K562 (cell line): ENCODE results near the gene DNAI1. TPM values are rescaled to one million over a fixed set of nuclear protein-coding genes. Genes with fewer than 3 reads are reported as not detected.

Experiments used
- ARID2 ChIP-seq: fragments of 450-650 bp; IDR thresholded peaks from 2 replicates; pipeline ENCODE4 v1.6.1; 2017; ENCODE audit warnings: antibody characterized with exemption, mild to moderate bottlenecking
- CBFA2T2 ChIP-seq: fragments of 450-650 bp; conservative IDR thresholded peaks from 2 replicates; pipeline ENCODE4 v1.6.1; 2017; ENCODE audit warnings: mild to moderate bottlenecking
- GABPB2 ChIP-seq: fragments of 250-450 bp; sonication (Bioruptor Pico); conservative IDR thresholded peaks from 2 replicates; pipeline ENCODE4 v1.5.1; 2021; ENCODE audit warnings: mild to moderate bottlenecking
- HMG20A ChIP-seq: fragments of 450-650 bp; formaldehyde crosslinking; conservative IDR thresholded peaks from 2 replicates; pipeline ENCODE4 v1.4.0; 2020; ENCODE audit warnings: mild to moderate bottlenecking, mixed read lengths
- NFE2L1 ChIP-seq: fragments of 450-650 bp; IDR thresholded peaks from 2 replicates; pipeline ENCODE4 v1.6.1; 2016; ENCODE audit warnings: missing genetic modification characterization, low read depth, mild to moderate bottlenecking, missing compliant biosample characterization, moderate library complexity, borderline replicate concordance
- RAD21 ChIP-seq, 2 experiments: fragments of 250-450 bp in 1 of 2; fragments of 450-650 bp in 1 of 2; sonication (Bioruptor Pico) in 1 of 2; formaldehyde crosslinking in 1 of 2; IDR thresholded peaks in 1 of 2; conservative IDR thresholded peaks in 1 of 2; 2 replicates each; pipeline versions ENCODE4 v1.4.0 to v1.8.0; 2020 to 2022; ENCODE audit warnings: mild to moderate bottlenecking in 2 of 2, moderate library complexity in 1 of 2
- SREBF2 ChIP-seq: sonication (generic); formaldehyde crosslinking; IDR thresholded peaks from 2 replicates; pipeline ENCODE4 v1.4.0; 2020; ENCODE audit warnings: mild to moderate bottlenecking, missing genetic modification reagents
- THRAP3 ChIP-seq: fragments of 450-650 bp; IDR thresholded peaks from 2 replicates; pipeline ENCODE4 v1.6.1; 2016; ENCODE audit warnings: mild to moderate bottlenecking, inconsistent platforms, borderline replicate concordance
- ZNF224 ChIP-seq: sonication (generic); formaldehyde crosslinking; IDR thresholded peaks from 2 replicates; pipeline ENCODE4 v1.8.0; 2022; ENCODE audit warnings: mild to moderate bottlenecking, missing genetic modification reagents
- ZNF23 ChIP-seq: fragments of 250-450 bp; sonication (Bioruptor Pico); IDR thresholded peaks from 2 replicates; pipeline ENCODE4 v1.4.0; 2020; ENCODE audit warnings: mild to moderate bottlenecking
- ZNF232 ChIP-seq: sonication (generic); formaldehyde crosslinking; IDR thresholded peaks from 2 replicates; pipeline ENCODE4 v1.8.0; 2022; ENCODE audit warnings: mild to moderate bottlenecking, missing genetic modification reagents
- ZNF324 ChIP-seq: fragments of 250-450 bp; sonication (Bioruptor Pico); IDR thresholded peaks from 2 replicates; pipeline ENCODE4 v1.4.0; 2020; ENCODE audit warnings: mild to moderate bottlenecking
- ZNF699 ChIP-seq: fragments of 250-450 bp; sonication (Bioruptor Pico); IDR thresholded peaks from 2 replicates; pipeline ENCODE4 v1.8.0; 2021; ENCODE audit warnings: mild to moderate bottlenecking, moderate library complexity; ENCODE audit not compliant: insufficient replicate concordance
- polyA plus RNA-seq, 8 experiments: library from polyadenylated mRNA; depleted of rRNA in 4 of 8; stranded (reverse) in 5 of 8; unstranded in 3 of 8; fragments of >200 nt; fragmentation: Nextera tagmentation in 2 of 8; fragmentation: Illumina TruSeq in 1 of 8; extraction: Ambion mirVana in 2 of 8; extraction: Trizol in 1 of 8; gene quantifications; 2 replicates each; pipeline versions ENCODE4 v1.2.1 to v1.2.3, GENCODE V29; 2011 to 2014; ENCODE audit warnings: inconsistent platforms in 1 of 8, missing spikeins in 1 of 8
- total RNA-seq, 7 experiments: library from RNA; depleted of rRNA in 6 of 7; stranded (reverse); fragments of >200 nt in 6 of 7; fragmentation: Illumina TruSeq in 2 of 7; extraction: Trizol in 2 of 7; gene quantifications; 2 replicates each; pipeline versions ENCODE4 v1.2.1 to v1.2.3, GENCODE V29; 2011 to 2021; ENCODE audit warnings: low replicate concordance in 1 of 7
- TF ChIP-seq, protein P1 (sequence below), 2 experiments: fragments of 450-650 bp in 1 of 2; sonication (generic) in 1 of 2; formaldehyde crosslinking in 1 of 2; IDR thresholded peaks; 2 replicates each; pipeline versions ENCODE4 v1.7.1 to v1.9.0; 2016 to 2022; ENCODE audit warnings: inconsistent platforms in 1 of 2, mild to moderate bottlenecking in 1 of 2, missing genetic modification reagents in 1 of 2
- TF ChIP-seq, protein P2 (sequence below): fragments of 450-650 bp; formaldehyde crosslinking; IDR thresholded peaks from 2 replicates; pipeline ENCODE4 v1.4.0; 2020; ENCODE audit warnings: mild to moderate bottlenecking, moderate library complexity

DNAI1 gene
- total and polyA plus RNA-seq, 9 of the 15 experiments (the other 6 are each of a cell fraction or from before 2014, with no cell fraction given): 0.01 to 0.17 (median 0.04) TPM; not detected in 6

DNA sequence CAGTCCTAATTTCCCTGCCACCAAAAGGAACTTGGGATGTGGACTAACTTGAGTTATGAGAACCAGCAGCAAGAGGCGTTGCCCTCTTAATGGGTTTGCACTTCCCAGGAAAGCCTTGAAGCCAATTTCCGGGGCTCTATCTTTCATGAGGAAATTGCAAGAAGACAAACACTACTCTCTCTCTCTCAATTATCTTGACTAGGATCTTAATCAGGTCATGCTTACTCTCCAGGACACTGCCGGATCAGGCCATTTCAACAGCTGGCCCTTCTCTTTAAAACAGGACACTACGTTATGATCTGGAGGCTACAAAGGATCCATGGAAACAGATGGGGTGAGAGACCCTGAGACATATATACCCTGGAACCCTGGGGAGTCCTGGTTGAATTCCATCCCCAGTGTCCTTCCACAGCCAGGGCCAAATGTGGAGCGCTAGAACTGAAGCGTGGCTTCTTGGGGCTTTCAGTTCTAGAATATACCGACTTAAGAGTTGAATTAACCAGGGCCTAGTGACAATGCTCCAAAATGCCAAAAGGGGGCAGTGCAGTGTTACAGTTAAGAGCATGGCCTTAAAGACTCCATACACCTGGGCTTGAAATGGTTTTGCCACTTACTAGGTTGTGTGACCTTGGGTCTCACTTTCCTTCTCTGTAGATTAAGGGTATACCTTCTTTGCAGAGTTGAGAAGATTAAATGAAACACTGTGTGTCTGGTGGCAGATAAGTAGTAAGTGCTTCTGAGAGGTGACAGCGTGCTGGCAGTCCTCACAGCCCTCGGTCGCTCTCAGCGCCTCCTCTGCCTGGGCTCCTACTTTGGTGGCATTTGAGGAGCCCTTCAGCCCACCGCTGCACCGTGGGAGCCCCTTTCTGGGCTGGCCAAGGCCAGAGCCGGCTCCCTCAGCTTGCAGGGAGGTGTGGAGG is 21.3 kb upstream of the DNAI1 start (continued):
- TF ChIP-seq, protein P1, sequence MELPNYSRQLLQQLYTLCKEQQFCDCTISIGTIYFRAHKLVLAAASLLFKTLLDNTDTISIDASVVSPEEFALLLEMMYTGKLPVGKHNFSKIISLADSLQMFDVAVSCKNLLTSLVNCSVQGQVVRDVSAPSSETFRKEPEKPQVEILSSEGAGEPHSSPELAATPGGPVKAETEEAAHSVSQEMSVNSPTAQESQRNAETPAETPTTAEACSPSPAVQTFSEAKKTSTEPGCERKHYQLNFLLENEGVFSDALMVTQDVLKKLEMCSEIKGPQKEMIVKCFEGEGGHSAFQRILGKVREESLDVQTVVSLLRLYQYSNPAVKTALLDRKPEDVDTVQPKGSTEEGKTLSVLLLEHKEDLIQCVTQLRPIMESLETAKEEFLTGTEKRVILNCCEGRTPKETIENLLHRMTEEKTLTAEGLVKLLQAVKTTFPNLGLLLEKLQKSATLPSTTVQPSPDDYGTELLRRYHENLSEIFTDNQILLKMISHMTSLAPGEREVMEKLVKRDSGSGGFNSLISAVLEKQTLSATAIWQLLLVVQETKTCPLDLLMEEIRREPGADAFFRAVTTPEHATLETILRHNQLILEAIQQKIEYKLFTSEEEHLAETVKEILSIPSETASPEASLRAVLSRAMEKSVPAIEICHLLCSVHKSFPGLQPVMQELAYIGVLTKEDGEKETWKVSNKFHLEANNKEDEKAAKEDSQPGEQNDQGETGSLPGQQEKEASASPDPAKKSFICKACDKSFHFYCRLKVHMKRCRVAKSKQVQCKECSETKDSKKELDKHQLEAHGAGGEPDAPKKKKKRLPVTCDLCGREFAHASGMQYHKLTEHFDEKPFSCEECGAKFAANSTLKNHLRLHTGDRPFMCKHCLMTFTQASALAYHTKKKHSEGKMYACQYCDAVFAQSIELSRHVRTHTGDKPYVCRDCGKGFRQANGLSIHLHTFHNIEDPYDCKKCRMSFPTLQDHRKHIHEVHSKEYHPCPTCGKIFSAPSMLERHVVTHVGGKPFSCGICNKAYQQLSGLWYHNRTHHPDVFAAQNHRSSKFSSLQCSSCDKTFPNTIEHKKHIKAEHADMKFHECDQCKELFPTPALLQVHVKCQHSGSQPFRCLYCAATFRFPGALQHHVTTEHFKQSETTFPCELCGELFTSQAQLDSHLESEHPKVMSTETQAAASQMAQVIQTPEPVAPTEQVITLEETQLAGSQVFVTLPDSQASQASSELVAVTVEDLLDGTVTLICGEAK (IDR thresholded peaks at IDR 0.05): no peak
- TF ChIP-seq, protein P1 (CRISPR knock-in tag; IDR thresholded peaks at IDR 0.05): no peak
- TF ChIP-seq SREBF2 (CRISPR knock-in tag): no peak
- TF ChIP-seq ZNF224 (CRISPR knock-in tag): no peak
- no peak for TF ChIP-seq ZNF699 (CRISPR knock-in tag)
- TF ChIP-seq HMG20A: no peak
- TF ChIP-seq ZNF324 (CRISPR knock-in tag): no peak
- no peak for TF ChIP-seq NFE2L1
- no peak for TF ChIP-seq CBFA2T2
- TF ChIP-seq, protein P2, sequence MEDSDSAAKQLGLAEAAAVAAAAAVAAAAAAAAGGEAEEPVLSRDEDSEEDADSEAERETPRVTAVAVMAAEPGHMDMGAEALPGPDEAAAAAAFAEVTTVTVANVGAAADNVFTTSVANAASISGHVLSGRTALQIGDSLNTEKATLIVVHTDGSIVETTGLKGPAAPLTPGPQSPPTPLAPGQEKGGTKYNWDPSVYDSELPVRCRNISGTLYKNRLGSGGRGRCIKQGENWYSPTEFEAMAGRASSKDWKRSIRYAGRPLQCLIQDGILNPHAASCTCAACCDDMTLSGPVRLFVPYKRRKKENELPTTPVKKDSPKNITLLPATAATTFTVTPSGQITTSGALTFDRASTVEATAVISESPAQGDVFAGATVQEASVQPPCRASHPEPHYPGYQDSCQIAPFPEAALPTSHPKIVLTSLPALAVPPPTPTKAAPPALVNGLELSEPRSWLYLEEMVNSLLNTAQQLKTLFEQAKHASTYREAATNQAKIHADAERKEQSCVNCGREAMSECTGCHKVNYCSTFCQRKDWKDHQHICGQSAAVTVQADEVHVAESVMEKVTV (CRISPR knock-in tag): 0 out of 2 replicates have a peak, but pooled peaks have one; percentile 23
- peak; percentile 63 to 81 for TF ChIP-seq RAD21 (CRISPR knock-in tag; conservative IDR thresholded peaks at IDR 0.05 in 1 of 2, IDR thresholded peaks at IDR 0.05 in 1 of 2)
- TF ChIP-seq ZNF23 (CRISPR knock-in tag): no peak
- TF ChIP-seq THRAP3: no peak
- TF ChIP-seq ZNF232: no peak
- no peak for TF ChIP-seq GABPB2 (CRISPR knock-in tag)
- peak; percentile 63; the same call in 1 of the 2 replicates for TF ChIP-seq ARID2
